Measurements from ENCODE around the gene PRRG2. TPM values are rescaled to one million over a fixed set of nuclear protein-coding genes. Genes with fewer than 3 reads are reported as not detected.

The PRRG2 gene
- polyA plus RNA-seq, 3 donors, result 0.49 TPM; not detected in 2

DNA sequence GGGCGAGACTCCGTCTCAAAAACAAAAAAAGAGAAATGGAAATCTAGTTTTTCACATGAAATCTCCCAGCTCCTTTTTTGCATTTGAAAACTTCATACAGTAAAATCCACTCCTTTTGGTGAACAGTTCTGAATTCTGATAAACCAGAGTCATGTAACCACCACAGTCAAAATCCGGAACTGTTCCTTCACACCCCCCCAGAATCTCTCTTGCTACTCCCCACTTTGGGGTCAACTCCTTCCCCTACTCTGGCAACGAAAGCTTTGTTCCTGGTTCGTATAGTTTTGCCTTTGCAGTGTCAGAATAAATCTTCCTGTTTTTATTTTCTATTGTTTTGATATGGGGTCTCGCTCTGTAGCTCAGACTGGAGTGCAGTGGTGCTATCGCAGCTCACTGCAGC is 29.6 kb upstream of the PRRG2 start:
- Mint-ChIP-seq H3K4me1 (peaks cover 32% of the 10 kb centered on the region), H3K9me3 (peaks cover 0 to 4% (median 0%) of the 10 kb centered on the region in 7 donors)

GRCh38 chr19:49552749-49553148 is 28.4 kb upstream of the PRRG2 start:
- Histone ChIP-seq H3K27ac (ENCODE audit: low read depth in 1 of 2, low read length in 2 of 2) (peak overlapping the region in 1 of 2 donors; percentile 43), H3K4me1 (ENCODE audit: control insufficient read depth in 1 of 2, insufficient read depth in 2 of 2, low read length in 2 of 2) (peaks cover 24 to 25% of the 10 kb centered on the region in 2 donors), H3K9me3 (replicated peaks in 1 of 2; ENCODE audit: control insufficient read depth in 1 of 2, insufficient read depth in 1 of 2, low read length in 2 of 2) (no peaks in the 10 kb centered on the region), H4K20me1 (ENCODE audit: insufficient read depth, low read length) (peaks cover 5% of the 10 kb centered on the region), H2AFZ (ENCODE audit: insufficient read depth, low read depth, low read length, poor library complexity, severe bottlenecking) (no peak overlapping the region), H3K36me3 (replicated peaks in 1 of 2; ENCODE audit: control insufficient read depth in 1 of 2, insufficient read depth in 2 of 2, low read length in 2 of 2) (peaks cover 23 to 46% of the 10 kb centered on the region in 2 donors), H3K9ac (ENCODE audit: insufficient read depth, low read length, poor library complexity, severe bottlenecking) (no peak overlapping the region), H3K79me2 (ENCODE audit: insufficient read depth, low read length) (no peaks in the 10 kb centered on the region), H3K4me2 (replicated peaks; ENCODE audit: extremely low read depth, low read length, poor library complexity, severe bottlenecking) (no peak overlapping the region), H3K27me3 (ENCODE audit: control insufficient read depth in 2 of 2, insufficient read depth in 2 of 2, low read length in 2 of 2) (no peaks in the 10 kb centered on the region), H3K4me3 (replicated peaks in 1 of 3; ENCODE audit: low read depth in 2 of 3, low read length in 3 of 3) (no peak overlapping the region)
- H3K4me3 Mint-ChIP-seq, result peak overlapping the region in 1 of 2 donors; percentile 55
- H3K9me3 Mint-ChIP-seq, result peaks cover 0 to 4% (median 0%) of the 10 kb centered on the region in 7 donors
- peak in 2 of 3 donors; percentile 25 to 38 for DNase-seq
- H3K27ac Mint-ChIP-seq, result peak overlapping the region in 6 of 7 donors; percentile 17 to 86 (median 78)
- intact Hi-C loops (cut with micrococcal nuclease), result no loop called here
- H3K36me3 Mint-ChIP-seq, result peaks cover 38 to 73% of the 10 kb centered on the region in 2 donors
- H3K4me1 Mint-ChIP-seq, result peaks cover 28% of the 10 kb centered on the region
- 63% methylated on average over 8 of the region's 11 CpGs for WGBS (ENCODE audit: insufficient coverage)
- TF ChIP-seq CTCF (IDR thresholded peaks at IDR 0.05), result no peak
- H3K27me3 Mint-ChIP-seq (ENCODE audit: low read depth in 3 of 3), result peaks cover 2 to 5% (median 5%) of the 10 kb centered on the region in 3 donors

More for the DNA sequence above, 29.6 kb upstream of the PRRG2 start:
- Histone ChIP-seq H3K27me3 (ENCODE audit: control insufficient read depth in 2 of 2, insufficient read depth in 2 of 2, low read length in 2 of 2) (no peaks in the 10 kb centered on the region), H3K4me3 (replicated peaks in 1 of 3; ENCODE audit: low read depth in 2 of 3, low read length in 3 of 3) (no peak overlapping the region), H3K9me3 (replicated peaks in 1 of 2; ENCODE audit: control insufficient read depth in 1 of 2, insufficient read depth in 1 of 2, low read length in 2 of 2) (no peaks in the 10 kb centered on the region), H3K27ac (ENCODE audit: low read depth in 1 of 2, low read length in 2 of 2) (peak overlapping the region in 1 of 2 donors; percentile 45), H4K20me1 (ENCODE audit: insufficient read depth, low read length) (peaks cover 5% of the 10 kb centered on the region), H3K9ac (ENCODE audit: insufficient read depth, low read length, poor library complexity, severe bottlenecking) (no peak overlapping the region), H3K36me3 (replicated peaks in 1 of 2; ENCODE audit: control insufficient read depth in 1 of 2, insufficient read depth in 2 of 2, low read length in 2 of 2) (peaks cover 12 to 34% of the 10 kb centered on the region in 2 donors), H3K79me2 (ENCODE audit: insufficient read depth, low read length) (no peaks in the 10 kb centered on the region), H3K4me1 (ENCODE audit: control insufficient read depth in 1 of 2, insufficient read depth in 2 of 2, low read length in 2 of 2) (peaks cover 24 to 31% of the 10 kb centered on the region in 2 donors), H2AFZ (ENCODE audit: insufficient read depth, low read depth, low read length, poor library complexity, severe bottlenecking) (no peak overlapping the region), H3K4me2 (replicated peaks; ENCODE audit: extremely low read depth, low read length, poor library complexity, severe bottlenecking) (no peak overlapping the region)
- peak overlapping the region in 1 of 2 donors; percentile 21 for H3K4me3 Mint-ChIP-seq
- no peak for DNase-seq
- H3K36me3 Mint-ChIP-seq, result peaks cover 34 to 68% of the 10 kb centered on the region in 2 donors
- peak overlapping the region in 6 of 7 donors; percentile 40 to 85 (median 63) for H3K27ac Mint-ChIP-seq
- TF ChIP-seq CTCF (IDR thresholded peaks at IDR 0.05), result no peak
- H3K27me3 Mint-ChIP-seq (ENCODE audit: low read depth in 3 of 3), result peaks cover 3 to 5% (median 4%) of the 10 kb centered on the region in 3 donors
- intact Hi-C loops (cut with micrococcal nuclease), result no loop called here
- 62% methylated on average over 2 of the region's 7 CpGs for whole genome bisulfite sequencing (ENCODE audit: insufficient coverage)
